IPS-15b (cell line): ENCODE results near the gene SARS2.
"Not testable (repeated sequence)": the region's sequence is repeated elsewhere in the genome, so short reads cannot be mapped to it uniquely, and the experiment has no call there.

Experiments
- H3K27me3 ChIP-seq: one replicate; pipeline ENCODE4 v1.6.1; 2013; ENCODE audit warnings: low read length; ENCODE audit not compliant: control insufficient read depth, insufficient read depth
- H3K36me3 ChIP-seq: one replicate; pipeline ENCODE4 v1.6.1; 2013; ENCODE audit warnings: low read length; ENCODE audit not compliant: control insufficient read depth, insufficient read depth
- H3K4me1 ChIP-seq: one replicate; pipeline ENCODE4 v1.6.1; 2013; ENCODE audit warnings: mild to moderate bottlenecking, low read length; ENCODE audit not compliant: control insufficient read depth, insufficient read depth
- H3K4me3 ChIP-seq: one replicate; pipeline ENCODE4 v1.5.1; 2013; ENCODE audit warnings: low read depth, low read length
- H3K9ac ChIP-seq: one replicate; pipeline ENCODE4 v1.6.1; 2013; ENCODE audit warnings: low read depth, mild to moderate bottlenecking, low read length
- H3K9me3 ChIP-seq: one replicate; pipeline ENCODE4 v1.6.1; 2013; ENCODE audit warnings: mild to moderate bottlenecking, low read length; ENCODE audit not compliant: control insufficient read depth, insufficient read depth

SARS2 gene

DNA sequence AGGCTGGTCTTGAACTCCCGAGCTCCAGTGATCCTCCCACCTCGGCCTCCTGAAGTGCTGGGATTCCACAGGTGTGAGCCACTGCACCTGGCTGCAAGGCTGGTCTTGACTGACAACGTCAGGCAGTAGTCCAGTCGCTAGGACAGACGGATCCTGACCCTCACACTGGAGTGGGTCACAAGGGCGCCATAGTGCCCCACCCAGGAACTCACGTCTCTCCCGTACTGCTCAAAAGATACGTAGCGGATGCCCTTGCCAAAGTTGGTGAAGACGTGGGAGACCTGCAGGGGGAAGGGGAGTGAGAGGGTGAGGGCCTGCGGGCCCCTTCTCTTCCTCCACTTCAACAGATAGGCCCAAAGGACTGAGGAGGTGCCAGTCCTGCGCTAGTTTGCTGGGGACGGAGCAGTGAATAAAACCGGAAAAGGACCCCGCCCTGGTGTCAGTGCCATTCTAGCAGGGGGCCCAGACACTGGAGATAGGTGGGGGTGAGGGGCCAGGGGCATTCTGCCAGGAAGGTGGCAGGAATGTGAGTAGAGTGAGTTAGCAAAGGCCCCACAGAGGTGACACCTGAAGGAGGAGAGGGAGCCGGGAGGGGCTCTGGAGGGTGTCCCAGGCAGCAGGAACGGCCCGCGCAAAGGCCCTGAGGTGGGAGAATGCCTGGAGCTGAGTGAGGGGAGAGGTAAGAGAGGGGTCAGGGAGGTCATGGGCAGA lies 12.1 kb upstream of the SARS2 start:
- Histone ChIP-seq H3K9ac (no peak overlapping the region), H3K27me3 (peaks cover 5% of the 10 kb centered on the region), H3K4me1 (no peaks in the 10 kb centered on the region), H3K9me3 (no peaks in the 10 kb centered on the region), H3K4me3 (no peak overlapping the region), H3K36me3 (peaks cover 6% of the 10 kb centered on the region)

DNA sequence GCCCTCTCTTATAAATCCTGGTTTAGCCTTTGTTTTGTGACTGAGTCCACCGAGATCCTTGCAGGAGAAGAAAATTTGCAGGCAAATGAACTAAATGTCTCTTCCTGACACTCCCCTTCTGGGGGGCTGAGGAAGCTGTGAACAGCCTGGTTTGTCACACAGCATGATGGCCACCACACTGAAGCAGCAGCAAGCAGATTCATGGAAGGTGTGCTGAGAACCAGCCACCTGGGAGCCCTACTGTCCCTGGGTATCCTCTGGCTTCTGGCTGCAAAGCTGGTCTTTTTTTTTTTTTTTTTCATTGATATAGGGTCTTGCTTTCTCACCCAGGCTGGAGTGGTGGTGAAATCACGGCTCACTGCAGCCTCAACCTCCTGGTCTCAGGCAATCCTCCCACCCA lies 11.4 kb upstream of the SARS2 start:
- no peaks in the 10 kb centered on the region for H3K9me3 ChIP-seq
- H3K4me3 ChIP-seq, result no peak overlapping the region
- no peak overlapping the region for H3K9ac ChIP-seq
- peaks cover 5% of the 10 kb centered on the region for H3K36me3 ChIP-seq
- H3K4me1 ChIP-seq, result no peaks in the 10 kb centered on the region
- H3K27me3 ChIP-seq, result peaks cover 8% of the 10 kb centered on the region

DNA sequence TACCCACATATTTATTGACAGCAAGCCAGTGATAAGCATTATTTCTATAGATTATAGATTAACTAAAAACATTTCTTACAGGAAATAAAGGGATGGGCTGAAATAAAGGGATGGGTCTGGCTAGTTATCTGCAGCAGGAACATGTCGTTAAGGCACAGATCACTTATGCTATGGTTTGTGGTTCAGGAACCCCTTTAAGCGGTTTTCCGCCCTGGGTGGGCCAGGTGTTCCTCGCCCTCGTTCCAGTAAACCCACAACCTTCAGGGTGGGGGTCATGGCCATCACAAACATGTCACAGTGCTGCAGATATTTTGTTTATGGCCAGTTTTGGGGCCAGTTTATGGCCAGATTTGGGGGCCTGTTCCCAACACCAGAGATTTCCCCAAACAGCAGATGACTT lies 10.9 kb upstream of the SARS2 start:
- not testable (repeated sequence) for H3K9me3 ChIP-seq, H3K4me3 ChIP-seq, H3K27me3 ChIP-seq, H3K4me1 ChIP-seq, H3K9ac ChIP-seq, H3K36me3 ChIP-seq

DNA sequence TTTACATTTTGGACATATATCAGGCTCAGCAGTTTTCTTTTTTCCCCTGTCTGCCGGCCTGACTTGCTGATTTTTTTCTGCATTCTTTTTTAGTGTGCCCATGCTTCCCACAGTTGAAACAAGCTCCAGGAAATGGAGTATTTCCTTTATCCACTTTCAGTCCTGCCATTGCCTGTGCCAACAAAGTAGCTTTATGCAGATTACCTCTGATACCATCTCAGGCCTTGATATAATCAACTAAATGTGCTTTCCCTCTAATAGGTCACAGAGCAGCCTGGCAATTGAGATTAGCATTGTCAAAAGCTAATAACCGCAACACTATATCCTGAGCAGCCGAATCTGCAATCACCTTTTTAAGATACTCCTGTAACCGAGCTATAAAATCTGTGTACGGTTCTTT lies 9.4 kb upstream of the SARS2 start:
- Histone ChIP-seq H3K4me3 (no peak overlapping the region), H3K9me3 (no peaks in the 10 kb centered on the region), H3K27me3 (peaks cover 8% of the 10 kb centered on the region), H3K4me1 (no peaks in the 10 kb centered on the region), H3K9ac (no peak overlapping the region), H3K36me3 (peaks cover 4% of the 10 kb centered on the region)

DNA sequence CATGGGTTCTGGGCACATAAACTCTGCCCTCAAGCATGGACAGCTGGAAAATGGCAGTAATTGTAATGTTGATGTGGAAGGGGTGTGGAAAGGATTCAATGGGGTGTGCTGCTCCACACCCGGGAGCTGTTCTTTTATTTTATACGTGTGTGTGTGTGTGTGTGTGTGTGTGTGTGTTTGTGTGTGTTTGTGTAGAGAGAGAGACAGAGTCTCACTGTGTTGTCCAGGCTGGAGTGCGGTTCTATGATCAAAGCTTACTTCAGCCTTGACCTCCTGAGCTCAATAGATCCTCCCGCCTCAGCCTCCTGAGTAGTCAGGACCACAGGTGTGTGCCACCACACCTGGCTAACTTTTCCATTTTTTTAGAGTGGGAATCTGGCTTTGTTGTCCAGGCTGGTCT lies 3.0 kb upstream of the SARS2 start:
- H3K9me3 ChIP-seq, result peaks cover 3% of the 10 kb centered on the region

GRCh38 chr19:38932425-38933179 lies 2.0 kb upstream of the SARS2 start:
- Histone ChIP-seq H3K36me3 (peaks cover 28% of the 10 kb centered on the region), H3K27me3 (peaks cover 2% of the 10 kb centered on the region), H3K9ac (no peak overlapping the region), H3K4me3 (no peak overlapping the region), H3K9me3 (peaks cover 3% of the 10 kb centered on the region), H3K4me1 (no peaks in the 10 kb centered on the region)

More for the DNA sequence above, 3.0 kb upstream of the SARS2 start:
- H3K36me3 ChIP-seq, result peaks cover 23% of the 10 kb centered on the region
- H3K4me3 ChIP-seq, result no peak overlapping the region
- no peaks in the 10 kb centered on the region for H3K4me1 ChIP-seq
- H3K27me3 ChIP-seq, result peaks cover 2% of the 10 kb centered on the region
- H3K9ac ChIP-seq, result no peak overlapping the region

DNA sequence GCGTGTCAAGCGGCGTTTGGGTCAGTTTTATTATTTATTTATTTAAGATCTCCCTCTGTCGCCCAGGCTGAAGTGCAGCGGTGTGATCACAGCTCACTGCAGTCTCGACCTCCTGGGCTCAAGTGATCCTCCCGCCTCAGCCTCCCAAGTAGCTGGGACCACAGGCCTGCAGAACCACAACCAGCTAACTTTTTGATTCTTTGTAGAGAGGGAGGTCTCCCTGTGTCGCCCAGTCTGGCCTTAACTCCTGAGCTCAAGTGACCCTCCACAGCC lies 894 bp upstream of the SARS2 start:
- Histone ChIP-seq H3K4me1 (no peaks in the 10 kb centered on the region), H3K9me3 (peaks cover 3% of the 10 kb centered on the region), H3K27me3 (no peaks in the 10 kb centered on the region), H3K4me3 (peak overlapping the region; percentile 92), H3K9ac (no peak overlapping the region), H3K36me3 (peaks cover 30% of the 10 kb centered on the region)

DNA sequence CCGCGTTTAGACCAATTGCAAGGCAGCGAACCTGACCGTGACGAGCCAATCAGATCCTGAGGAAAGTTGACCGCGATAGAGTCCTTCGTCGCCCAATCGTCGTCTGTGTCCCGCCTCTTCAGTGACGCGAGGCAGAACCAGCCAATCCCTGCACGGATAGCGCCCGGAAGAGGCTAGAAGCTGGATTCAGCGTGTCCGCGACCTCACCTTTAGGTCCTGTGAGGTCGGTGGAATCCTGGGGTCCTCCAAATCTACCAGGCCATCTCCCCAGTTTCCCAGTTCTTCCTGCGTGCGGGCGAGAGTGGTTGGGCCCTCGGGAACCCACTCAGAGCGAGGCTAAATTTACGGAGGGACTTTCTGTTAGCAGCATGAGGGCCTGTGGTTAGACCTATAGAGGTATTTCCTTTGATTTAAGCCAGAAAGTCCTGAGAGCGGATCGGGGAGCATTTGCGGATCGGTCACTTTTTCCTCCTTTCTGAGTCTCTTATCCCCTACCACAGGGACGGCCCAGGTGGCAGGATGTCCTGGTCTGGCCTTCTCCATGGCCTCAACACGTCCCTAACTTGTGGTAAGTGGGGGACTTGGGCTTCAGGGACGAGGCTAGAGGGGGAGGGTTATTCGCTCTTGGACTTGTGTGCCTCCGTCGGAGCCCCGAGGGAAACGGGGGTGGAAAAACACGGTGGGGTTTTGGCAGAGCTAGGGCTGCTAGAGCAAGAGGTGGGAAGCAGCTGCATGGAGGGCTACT lies 385 bp upstream of the SARS2 start, which contains the start of gene MRPS12:
Gene MRPS12, plus strand, starts transcription at position 169 of the 745 bp plus-strand sequence. Its CDS starts 351 bp downstream, at position 520.
- peak within 1 kb of the TSS; percentile 92 for H3K4me3 ChIP-seq
- no peaks in the 10 kb centered on the region for H3K4me1 ChIP-seq
- no peaks in the 10 kb centered on the region for H3K27me3 ChIP-seq
- peaks cover 35% of the 10 kb centered on the region for H3K36me3 ChIP-seq
- H3K9ac ChIP-seq, result peak within 1 kb of the TSS; percentile 98
- H3K9me3 ChIP-seq, result peaks cover 3% of the 10 kb centered on the region

- peaks cover 42% of the 10 kb centered on the region for H3K36me3 ChIP-seq
- H3K9ac ChIP-seq, result no peak overlapping the region
These were observed 2.1 kb downstream of the SARS2 start for GRCh38 chr19:38928391-38929001.

DNA sequence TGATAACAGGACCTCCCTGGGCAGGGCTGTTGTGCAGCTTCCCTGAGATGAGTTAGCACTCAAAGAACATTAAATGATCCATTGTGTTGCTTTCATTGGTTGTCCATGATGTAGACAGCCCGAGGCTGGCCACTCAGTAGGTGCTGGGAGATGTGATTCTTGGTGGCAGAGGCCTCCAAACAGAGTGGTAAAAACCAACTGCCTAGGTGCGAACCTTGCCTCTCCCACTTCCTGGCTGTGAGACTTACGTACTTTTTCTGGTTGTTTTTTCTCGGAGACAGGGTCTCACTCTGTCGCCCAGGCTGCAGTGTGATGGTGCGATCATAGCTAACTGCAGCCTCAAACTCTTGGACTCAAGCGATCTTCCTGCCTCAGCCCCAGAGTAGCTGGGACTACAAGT lies 6.2 kb downstream of the SARS2 start:
- peaks cover 38% of the 10 kb centered on the region for H3K36me3 ChIP-seq
- no peaks in the 10 kb centered on the region for H3K27me3 ChIP-seq
- no peaks in the 10 kb centered on the region for H3K4me1 ChIP-seq
- H3K9me3 ChIP-seq, result no peaks in the 10 kb centered on the region
- H3K4me3 ChIP-seq, result no peak overlapping the region
- no peak overlapping the region for H3K9ac ChIP-seq

More at GRCh38 chr19:38928391-38929001, 2.1 kb downstream of the SARS2 start:
- no peaks in the 10 kb centered on the region for H3K27me3 ChIP-seq
- peaks cover 2% of the 10 kb centered on the region for H3K9me3 ChIP-seq
- no peaks in the 10 kb centered on the region for H3K4me1 ChIP-seq
- H3K4me3 ChIP-seq, result no peak overlapping the region

GRCh38 chr19:38922482-38922881 lies 8.1 kb downstream of the SARS2 start:
- H3K36me3 ChIP-seq, result peaks cover 34% of the 10 kb centered on the region
- no peak overlapping the region for H3K4me3 ChIP-seq
- no peaks in the 10 kb centered on the region for H3K4me1 ChIP-seq
- H3K27me3 ChIP-seq, result no peaks in the 10 kb centered on the region
- no peaks in the 10 kb centered on the region for H3K9me3 ChIP-seq
- no peak overlapping the region for H3K9ac ChIP-seq
